ENCODE results near the gene RBBP7. TPM values are rescaled to one million over a fixed set of nuclear protein-coding genes. Genes with fewer than 3 reads are reported as not detected.
"Not testable (repeated sequence)": the region's sequence is repeated elsewhere in the genome, so short reads cannot be mapped to it uniquely, and the experiment has no call there.

RBBP7 gene
- total RNA-seq, 1 experiment from 2014 or later: 131 TPM

- DNase-seq (ENCODE audit: low spot score): no peak
Measured at GRCh38 chrX:16869393-16870094, 618 bp downstream of the RBBP7 start.

GRCh38 chrX:16868920-16869319, 1.2 kb downstream of the RBBP7 start:
- in situ Hi-C loops (cut with HindIII; ENCODE audit: low sequenced_read_pairs): no loop called here
- no peak for DNase-seq (ENCODE audit: low spot score)

More at GRCh38 chrX:16869393-16870094, 618 bp downstream of the RBBP7 start:
- in situ Hi-C loops (cut with HindIII; ENCODE audit: low sequenced_read_pairs): no loop called here

- in situ Hi-C loops (cut with HindIII; ENCODE audit: low sequenced_read_pairs): no loop called here
Measured at GRCh38 chrX:16867947-16868346, 2.2 kb downstream of the RBBP7 start.

GRCh38 chrX:16862829-16863228, 7.3 kb downstream of the RBBP7 start:
- no peak for DNase-seq (ENCODE audit: low spot score)
- in situ Hi-C loops (cut with HindIII; ENCODE audit: low sequenced_read_pairs): no loop called here

More at GRCh38 chrX:16867947-16868346, 2.2 kb downstream of the RBBP7 start:
- DNase-seq (ENCODE audit: low spot score): no peak

- in situ Hi-C loops (cut with HindIII; ENCODE audit: low sequenced_read_pairs): no loop called here
Measured at GRCh38 chrX:16856744-16857143, 13.4 kb downstream of the RBBP7 start.

GRCh38 chrX:16856076-16856404, 14.1 kb downstream of the RBBP7 start:
- DNase-seq (ENCODE audit: low spot score); in situ Hi-C loops (cut with HindIII; ENCODE audit: low sequenced_read_pairs): not testable (repeated sequence)

More at GRCh38 chrX:16856744-16857143, 13.4 kb downstream of the RBBP7 start:
- DNase-seq (ENCODE audit: low spot score): no peak

- DNase-seq (ENCODE audit: low spot score): peak; percentile 30
- in situ Hi-C loops (cut with HindIII; ENCODE audit: low sequenced_read_pairs): no loop called here
Measured at GRCh38 chrX:16855363-16856075, 14.6 kb downstream of the RBBP7 start.

- in situ Hi-C loops (cut with HindIII; ENCODE audit: low sequenced_read_pairs): no loop called here
- no peak for DNase-seq (ENCODE audit: low spot score)
Measured at GRCh38 chrX:16853537-16853936, 16.6 kb downstream of the RBBP7 start.

GRCh38 chrX:16852617-16853179, 17.5 kb downstream of the RBBP7 start:
- DNase-seq (ENCODE audit: low spot score): no peak
- in situ Hi-C loops (cut with HindIII; ENCODE audit: low sequenced_read_pairs): no loop called here

GRCh38 chrX:16851827-16852226, 18.3 kb downstream of the RBBP7 start:
- in situ Hi-C loops (cut with HindIII; ENCODE audit: low sequenced_read_pairs): no loop called here
- no peak for DNase-seq (ENCODE audit: low spot score)

- DNase-seq (ENCODE audit: low spot score): no peak
- in situ Hi-C loops (cut with HindIII; ENCODE audit: low sequenced_read_pairs): no loop called here
Measured at GRCh38 chrX:16851421-16851820, 18.7 kb downstream of the RBBP7 start.

GRCh38 chrX:16848541-16848940, 21.6 kb downstream of the RBBP7 start:
- in situ Hi-C loops (cut with HindIII; ENCODE audit: low sequenced_read_pairs): no loop called here

GRCh38 chrX:16845686-16846085, 24.5 kb downstream of the RBBP7 start:
- DNase-seq (ENCODE audit: low spot score): no peak
- in situ Hi-C loops (cut with HindIII; ENCODE audit: low sequenced_read_pairs): no loop called here

More at GRCh38 chrX:16848541-16848940, 21.6 kb downstream of the RBBP7 start:
- DNase-seq (ENCODE audit: low spot score): no peak

GRCh38 chrX:16843208-16843909, 26.8 kb downstream of the RBBP7 start:
- DNase-seq (ENCODE audit: low spot score): no peak
- in situ Hi-C loops (cut with HindIII; ENCODE audit: low sequenced_read_pairs): no loop called here

- DNase-seq (ENCODE audit: low spot score): no peak
- in situ Hi-C loops (cut with HindIII; ENCODE audit: low sequenced_read_pairs): no loop called here
Measured at GRCh38 chrX:16842684-16843083, 27.5 kb downstream of the RBBP7 start.

GRCh38 chrX:16839852-16840460, 30.2 kb downstream of the RBBP7 start:
- in situ Hi-C loops (cut with HindIII; ENCODE audit: low sequenced_read_pairs): no loop called here
- no peak for DNase-seq (ENCODE audit: low spot score)

- DNase-seq (ENCODE audit: low spot score): no peak
- in situ Hi-C loops (cut with HindIII; ENCODE audit: low sequenced_read_pairs): no loop called here
Measured at GRCh38 chrX:16839219-16839851, 30.8 kb downstream of the RBBP7 start.

- peak; percentile 33 for DNase-seq (ENCODE audit: low spot score)
- in situ Hi-C loops (cut with HindIII; ENCODE audit: low sequenced_read_pairs): no loop called here
Measured at GRCh38 chrX:16838202-16839066, 31.7 kb downstream of the RBBP7 start.
